HG03025 (cell line): Measurements from ENCODE around the gene TSKU.
"Not testable (repeated sequence)": the region's sequence is repeated elsewhere in the genome, so short reads cannot be mapped to it uniquely, and the experiment has no call there.

Experiments
- ATAC-seq: cut with Tn5 transposase; IDR thresholded peaks from one replicate; pipeline ENCODE4 v1.9.1; 2021; ENCODE audit warnings: mild to moderate bottlenecking, moderate library complexity; ENCODE audit not compliant: unreplicated experiment, low FRiP score

TSKU gene, protein sequence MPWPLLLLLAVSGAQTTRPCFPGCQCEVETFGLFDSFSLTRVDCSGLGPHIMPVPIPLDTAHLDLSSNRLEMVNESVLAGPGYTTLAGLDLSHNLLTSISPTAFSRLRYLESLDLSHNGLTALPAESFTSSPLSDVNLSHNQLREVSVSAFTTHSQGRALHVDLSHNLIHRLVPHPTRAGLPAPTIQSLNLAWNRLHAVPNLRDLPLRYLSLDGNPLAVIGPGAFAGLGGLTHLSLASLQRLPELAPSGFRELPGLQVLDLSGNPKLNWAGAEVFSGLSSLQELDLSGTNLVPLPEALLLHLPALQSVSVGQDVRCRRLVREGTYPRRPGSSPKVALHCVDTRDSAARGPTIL

GRCh38 chr11:76783294-76783895 is at the start of gene TSKU:
TSS of gene TSKU (plus strand) at chr11:76783356. CDS start at chr11:76795617, 12,261 bp downstream.
- no peak for ATAC-seq

- ATAC-seq, result not testable (repeated sequence)
Measured at GRCh38 chr11:76733906-76734305, 49.2 kb upstream of the TSKU start.

- ATAC-seq, result no peak
Measured at GRCh38 chr11:76734456-76735420, 48.4 kb upstream of the TSKU start.

- no peak for ATAC-seq
Measured at GRCh38 chr11:76735841-76736240, 47.3 kb upstream of the TSKU start.

GRCh38 chr11:76736266-76736665 is 46.9 kb upstream of the TSKU start:
- ATAC-seq, result no peak

DNA sequence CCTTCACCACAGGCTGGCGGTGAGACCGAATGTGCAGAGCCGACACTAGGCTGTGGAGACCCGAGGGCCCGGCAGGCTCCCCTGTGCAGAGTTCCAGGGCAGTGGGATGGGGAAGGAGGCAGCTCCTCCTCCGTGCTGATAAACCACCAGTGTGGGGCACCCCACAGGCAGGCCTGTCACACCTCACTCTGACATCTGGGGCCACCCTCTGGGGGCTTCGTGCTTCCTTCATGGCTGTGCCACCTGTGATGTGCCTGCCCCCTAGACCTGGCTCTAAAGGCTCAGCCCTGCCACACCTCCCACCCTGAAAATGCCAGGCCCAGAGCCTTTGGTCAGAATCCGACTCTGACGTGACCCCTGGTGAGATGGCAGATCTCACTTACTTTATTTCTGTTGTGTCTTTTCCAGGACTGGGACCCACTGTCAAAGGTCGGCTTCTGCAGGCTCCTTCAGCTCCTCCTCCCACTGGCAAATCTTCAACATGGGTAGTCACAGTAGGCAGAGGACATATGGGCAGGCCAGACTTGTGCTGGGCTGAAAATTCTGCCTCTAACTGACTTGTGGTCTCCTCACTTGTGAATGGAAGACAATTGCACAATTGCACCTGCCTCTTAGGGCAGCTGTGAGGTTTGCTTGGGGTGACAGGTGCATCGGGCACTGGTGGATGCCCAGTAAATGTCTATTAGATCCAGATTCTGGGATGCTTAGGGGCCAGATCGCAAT is 46.2 kb upstream of the TSKU start:
- no peak for ATAC-seq

DNA sequence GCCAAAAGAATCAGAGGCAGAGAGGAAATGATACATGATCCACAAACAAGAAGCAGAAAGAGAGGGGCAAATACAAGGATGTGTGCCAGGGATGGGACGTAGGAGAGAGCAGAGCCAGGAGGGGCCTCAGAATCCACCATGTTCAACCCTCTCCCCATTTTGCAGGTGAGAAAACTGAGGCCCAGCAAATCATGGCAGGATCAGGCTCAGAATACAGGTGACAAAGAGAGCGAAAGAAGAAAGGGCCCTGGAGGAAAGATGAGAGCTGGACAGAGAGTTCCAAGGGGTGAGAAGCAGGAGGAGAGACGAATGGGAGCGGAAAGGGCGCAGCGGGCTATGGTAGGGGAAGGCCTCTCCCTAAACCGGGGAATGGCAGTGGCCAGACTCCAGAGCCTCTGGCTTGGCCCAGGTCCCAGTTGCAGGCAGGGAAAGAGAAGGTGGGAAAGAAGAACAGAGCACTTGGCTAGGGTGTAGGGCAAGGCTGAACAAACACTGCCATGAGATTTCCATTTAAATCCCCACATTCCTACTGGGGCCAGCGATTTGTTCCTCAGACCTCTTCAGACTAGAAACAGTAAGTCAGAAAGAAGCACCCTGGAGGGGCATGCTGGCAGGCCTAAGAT is 44.4 kb upstream of the TSKU start:
- ATAC-seq, result no peak

DNA sequence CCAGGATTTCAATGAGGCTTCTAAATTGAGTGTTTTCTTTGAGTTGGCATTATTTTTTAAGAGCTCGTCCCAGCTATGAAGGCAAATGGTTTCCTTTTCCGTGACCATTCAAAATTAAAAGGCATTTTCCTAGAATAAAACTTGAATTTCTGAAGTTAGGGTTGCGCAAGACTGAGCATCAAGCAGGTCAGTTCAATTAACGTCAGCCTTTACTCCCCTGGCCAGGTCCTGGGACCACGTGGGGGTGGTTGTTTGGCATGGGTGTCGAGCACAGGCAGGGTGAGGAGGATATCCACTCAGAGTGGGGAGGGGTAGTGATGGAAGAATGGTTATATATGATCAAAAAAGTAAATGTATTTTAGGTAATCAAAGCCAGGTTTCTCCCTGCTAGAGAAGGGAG is 43.4 kb upstream of the TSKU start:
- ATAC-seq, result no peak

- ATAC-seq, result no peak
Measured at GRCh38 chr11:76740772-76741171, 42.4 kb upstream of the TSKU start.

- ATAC-seq, result no peak
Measured at GRCh38 chr11:76742902-76743301, 40.3 kb upstream of the TSKU start.

- ATAC-seq, result no peak
Measured at GRCh38 chr11:76744186-76745043, 38.7 kb upstream of the TSKU start.

DNA sequence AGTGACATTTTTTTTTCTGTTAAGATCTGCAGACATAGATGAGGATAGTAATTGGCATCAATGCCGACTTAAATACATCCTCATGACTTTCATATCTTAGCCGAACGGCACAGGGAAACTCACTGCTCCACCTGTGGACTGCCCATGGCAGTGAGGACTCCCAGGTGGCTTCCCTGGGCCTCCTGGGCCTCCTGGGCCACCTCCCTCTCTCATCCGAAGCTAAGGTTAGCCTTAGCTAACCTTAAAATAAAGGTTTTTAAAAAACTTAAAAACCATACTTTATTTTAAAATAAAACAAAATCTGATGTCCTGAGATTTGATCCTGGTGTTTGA is 38.1 kb upstream of the TSKU start:
- ATAC-seq, result no peak

- no peak for ATAC-seq
Measured at GRCh38 chr11:76745561-76746207, 37.5 kb upstream of the TSKU start.

GRCh38 chr11:76747153-76747914 is 35.8 kb upstream of the TSKU start:
- no peak for ATAC-seq

DNA sequence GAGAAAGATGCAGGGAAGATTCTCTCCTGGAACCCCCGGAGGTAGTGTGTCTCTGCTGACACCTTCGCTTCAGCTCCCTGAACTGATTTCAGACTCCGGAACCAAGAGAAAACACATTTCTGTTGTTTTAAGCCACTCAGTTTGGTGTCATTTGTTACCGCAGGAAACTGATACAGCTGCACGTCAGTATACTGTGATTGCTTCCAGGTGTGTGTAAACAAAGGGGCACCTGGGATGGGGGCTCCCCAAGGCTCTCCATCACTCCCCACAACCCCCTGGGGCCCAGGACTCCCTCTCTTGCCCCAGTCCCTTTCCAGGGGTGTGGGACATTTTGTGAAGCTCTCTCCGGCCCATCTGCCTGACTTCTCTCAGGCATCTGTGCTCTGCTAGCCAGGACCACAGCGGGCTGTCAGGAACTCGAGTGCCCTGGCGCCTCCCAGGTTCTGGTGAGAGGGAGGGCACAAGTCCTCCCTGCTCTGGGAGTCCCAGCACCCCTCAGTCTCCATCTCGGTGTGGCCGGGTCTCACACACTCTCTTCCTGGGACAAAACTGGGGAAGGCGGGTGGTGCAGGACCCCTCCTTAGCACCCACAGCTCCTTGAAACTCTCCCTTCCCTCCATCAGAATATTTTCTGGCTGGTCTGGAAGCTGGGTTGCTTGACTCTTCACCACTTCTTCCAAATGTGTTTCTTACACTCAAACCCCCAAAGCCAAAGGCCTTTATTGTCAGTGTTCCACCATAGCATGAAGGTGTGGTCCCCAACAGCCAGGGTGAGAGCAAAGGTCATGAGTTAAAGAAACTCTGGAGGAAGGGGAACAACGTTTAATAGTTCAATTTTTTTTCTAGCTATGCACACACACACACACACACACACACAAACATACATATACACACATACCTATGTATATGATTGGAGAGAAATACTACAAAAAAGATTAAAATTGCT is 35.0 kb upstream of the TSKU start:
- ATAC-seq, result no peak

GRCh38 chr11:76748948-76749347 is 34.2 kb upstream of the TSKU start:
- no peak for ATAC-seq

DNA sequence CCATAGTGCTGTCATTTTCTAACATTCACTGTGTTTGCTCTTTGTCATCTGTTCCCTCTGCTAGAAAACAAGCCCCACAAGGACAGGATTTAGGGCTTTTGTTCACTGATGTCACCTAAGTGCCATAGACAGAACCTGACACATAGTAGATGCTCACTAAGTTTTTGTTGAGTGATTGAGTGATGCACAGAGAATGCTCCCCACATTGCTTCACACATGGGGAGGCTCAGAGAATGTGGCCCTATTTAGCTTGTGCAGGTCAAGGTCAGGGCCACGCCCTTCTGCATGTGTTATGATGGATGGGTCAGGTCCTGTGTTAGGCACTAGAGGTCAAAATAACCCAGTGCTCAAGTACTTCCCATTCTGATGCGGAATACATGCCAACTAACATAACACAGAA is 33.1 kb upstream of the TSKU start:
- ATAC-seq, result no peak
